ENCODE measurements around the gene CABLES1.
"Not testable (repeated sequence)": the region's sequence is repeated elsewhere in the genome, so short reads cannot be mapped to it uniquely, and the experiment has no call there.

The CABLES1 gene

DNA sequence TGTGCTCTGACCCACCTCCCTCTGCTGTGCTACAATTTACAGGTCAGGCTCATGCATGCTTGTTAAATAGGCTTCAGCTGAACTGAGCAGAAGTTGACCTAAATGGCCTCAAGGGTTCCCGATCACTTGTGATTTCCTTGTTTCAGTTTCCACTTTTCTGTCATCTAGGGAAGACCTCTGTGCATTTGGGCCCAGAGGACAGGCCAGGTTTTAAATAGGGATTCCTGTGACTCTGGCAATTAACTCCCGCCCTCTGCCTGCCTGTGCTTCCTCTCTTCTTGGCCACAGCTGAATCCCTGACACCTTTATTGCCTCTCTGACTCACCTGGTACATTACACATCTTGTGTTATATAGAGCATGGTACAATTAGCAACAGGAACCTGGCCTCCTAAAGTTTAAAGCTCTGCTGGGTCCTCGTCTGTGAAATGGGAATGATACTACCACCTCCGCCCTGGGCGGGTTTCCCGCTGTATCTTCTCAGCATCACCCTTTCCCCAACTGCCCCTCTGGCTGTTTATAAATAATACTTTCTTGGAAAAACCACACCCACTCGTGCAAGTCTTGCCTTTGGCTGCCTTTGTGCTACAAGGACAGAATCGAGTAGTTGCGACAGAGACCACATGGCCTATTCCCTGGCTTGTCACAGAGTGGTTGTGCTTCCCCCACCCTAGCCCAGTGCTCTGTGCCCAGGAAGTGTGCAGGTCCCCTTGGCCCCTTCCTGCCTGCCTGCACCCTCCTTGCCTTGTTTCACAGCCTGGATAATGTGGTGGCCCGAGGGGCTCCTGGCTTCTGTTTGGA lies 7.9 kb downstream of the CABLES1 start:
- DNase-seq, result no peak

DNA sequence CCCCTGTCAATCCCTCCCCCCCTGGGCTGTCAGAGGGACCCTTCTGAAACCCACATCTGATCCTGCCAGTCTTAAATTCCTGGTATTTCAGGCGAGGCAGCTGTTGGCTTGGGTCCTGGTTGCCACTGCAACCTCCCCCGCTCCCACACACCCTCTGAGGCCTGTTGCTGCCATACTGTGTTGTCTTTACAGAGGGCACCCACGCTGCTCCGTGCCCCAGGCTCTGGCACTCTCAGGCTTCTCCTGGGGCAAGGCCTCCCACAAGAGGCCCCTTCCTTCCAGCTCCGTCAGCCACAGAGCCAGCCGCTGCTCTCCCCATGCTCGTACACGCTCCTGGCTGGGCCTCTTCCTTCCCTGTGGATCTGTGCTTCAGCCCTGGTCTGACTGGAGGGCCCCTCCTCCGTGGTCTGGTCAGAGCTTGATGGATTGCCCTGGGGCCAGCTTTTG lies 8.6 kb downstream of the CABLES1 start:
- no peak for DNase-seq

GRCh38 chr18:23144640-23145039 lies 9.4 kb downstream of the CABLES1 start:
- no peak for DNase-seq

- no peak for DNase-seq
These were observed 10.3 kb downstream of the CABLES1 start for GRCh38 chr18:23145621-23146020.

DNA sequence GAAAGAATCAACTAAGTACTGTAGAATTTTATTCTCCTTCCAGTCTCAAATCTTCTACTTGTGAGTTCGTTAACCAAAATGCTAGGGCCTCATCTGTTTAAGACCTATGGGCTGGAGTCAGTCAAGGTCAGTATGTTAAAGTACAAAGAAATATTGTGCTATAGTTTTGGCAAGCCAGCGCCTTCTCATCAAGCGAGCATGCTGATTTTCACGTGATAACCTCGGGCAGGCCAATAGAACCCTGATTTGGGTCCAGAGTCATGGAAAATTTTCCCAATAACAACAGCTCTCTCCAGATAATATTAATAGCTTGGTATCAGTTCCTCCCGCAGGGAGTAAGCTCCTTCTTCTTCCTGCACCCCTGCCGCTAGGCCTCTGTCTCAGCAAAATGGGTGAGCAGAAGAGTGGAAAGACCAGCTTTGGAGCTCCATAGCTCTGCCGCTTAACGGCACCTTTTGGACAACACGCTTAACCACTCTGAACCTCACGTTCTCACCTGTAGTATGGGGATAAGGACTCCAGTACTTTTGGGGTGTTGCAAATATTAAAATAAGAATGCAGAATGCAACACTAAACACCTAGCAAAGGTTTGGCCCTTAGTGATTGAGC lies 11.7 kb downstream of the CABLES1 start:
- no peak for DNase-seq

- DNase-seq, result no peak
These were observed 13.1 kb downstream of the CABLES1 start for GRCh38 chr18:23148382-23148781.

DNA sequence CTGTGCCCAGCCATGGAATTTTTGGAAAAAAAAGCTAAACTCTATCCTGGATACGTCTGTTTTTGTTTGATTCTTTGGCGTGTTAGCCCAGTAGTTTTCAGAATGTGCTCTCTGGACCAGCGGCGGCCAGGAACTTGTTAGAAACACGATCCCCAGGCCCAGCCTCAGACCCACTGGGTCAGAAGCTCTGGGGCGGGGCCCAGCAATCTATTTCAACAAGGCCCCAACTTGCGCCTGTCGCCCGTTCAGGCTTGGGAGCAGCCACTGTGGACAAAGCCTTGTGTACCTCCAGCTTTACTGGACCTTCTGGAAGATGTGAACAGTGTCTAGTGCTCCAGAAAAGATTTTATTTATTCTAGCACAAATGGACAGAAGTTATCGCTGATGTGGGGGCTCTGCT lies 14.3 kb downstream of the CABLES1 start:
- no peak for DNase-seq

GRCh38 chr18:23151414-23152099 lies 16.3 kb downstream of the CABLES1 start:
- no peak for DNase-seq

- no peak for DNase-seq
These were observed 18.7 kb downstream of the CABLES1 start for GRCh38 chr18:23154030-23154429.

- no peak for DNase-seq
These were observed 19.7 kb downstream of the CABLES1 start for GRCh38 chr18:23154823-23155500.

- no peak for DNase-seq
These were observed 20.3 kb downstream of the CABLES1 start for GRCh38 chr18:23155537-23155936.

DNA sequence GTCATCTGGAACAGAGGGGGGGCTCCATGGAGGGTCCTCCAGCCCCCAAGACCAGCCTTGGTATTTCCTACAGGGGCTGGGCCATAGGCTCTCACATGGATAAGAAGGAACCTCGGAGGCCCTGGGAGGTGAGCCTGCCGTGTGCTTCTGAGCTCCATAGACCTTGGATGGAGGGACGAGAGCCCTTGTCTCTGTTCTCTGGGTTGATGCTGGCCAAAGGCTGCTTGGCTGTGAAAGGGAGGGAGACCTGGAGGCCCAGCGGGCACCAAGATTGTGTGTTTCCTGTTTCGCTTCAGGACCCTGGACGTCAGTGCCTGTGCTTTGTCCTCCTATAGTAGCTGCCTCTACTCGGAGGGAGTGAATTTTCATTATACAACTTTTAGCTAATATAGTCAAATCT lies 20.8 kb downstream of the CABLES1 start:
- no peak for DNase-seq

- DNase-seq, result no peak
These were observed 22.8 kb downstream of the CABLES1 start for GRCh38 chr18:23158058-23158457.

DNA sequence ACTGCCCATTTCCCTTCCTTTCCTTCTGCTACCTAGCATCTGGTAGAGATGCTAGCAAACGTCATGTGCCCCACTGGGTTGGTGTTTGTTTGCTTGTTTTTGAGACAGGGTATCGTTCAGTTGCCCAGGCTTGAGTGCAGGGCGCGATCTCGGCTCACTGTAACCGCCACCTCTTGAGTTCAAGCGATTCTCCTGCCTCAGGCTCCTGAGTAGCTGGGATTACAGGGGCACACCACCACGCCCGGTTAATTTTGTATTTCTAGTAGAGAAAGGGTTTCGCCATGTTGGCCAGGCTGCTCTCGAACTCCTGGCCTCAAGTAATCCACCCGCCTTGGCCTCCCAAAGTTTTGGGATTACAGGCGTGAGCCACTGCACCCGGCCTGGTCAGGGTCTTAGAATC lies 23.6 kb downstream of the CABLES1 start:
- not testable (repeated sequence) for DNase-seq

DNA sequence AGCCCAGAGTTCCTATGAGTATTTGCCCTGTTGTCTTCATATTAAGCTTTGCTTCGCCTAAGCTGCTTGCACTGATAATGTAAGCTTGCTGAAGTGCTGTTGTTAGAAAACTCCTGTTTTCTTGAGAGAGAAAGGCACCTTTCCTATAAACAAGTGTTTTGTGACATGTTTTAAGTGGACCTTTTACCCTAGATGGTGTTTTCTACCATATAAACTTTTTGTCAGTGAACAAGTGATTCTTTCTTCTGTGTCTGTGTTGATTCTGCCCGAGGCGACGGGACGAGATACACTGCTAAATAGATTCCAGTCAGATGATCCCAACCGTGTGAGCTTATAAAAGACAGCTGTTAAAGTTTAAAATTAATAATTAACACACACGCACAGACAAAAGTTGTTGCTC lies 24.1 kb downstream of the CABLES1 start:
- DNase-seq, result no peak

- no peak for DNase-seq
These were observed 27.2 kb downstream of the CABLES1 start for GRCh38 chr18:23162473-23162872.

GRCh38 chr18:23163786-23164533 lies 28.7 kb downstream of the CABLES1 start:
- no peak for DNase-seq

DNA sequence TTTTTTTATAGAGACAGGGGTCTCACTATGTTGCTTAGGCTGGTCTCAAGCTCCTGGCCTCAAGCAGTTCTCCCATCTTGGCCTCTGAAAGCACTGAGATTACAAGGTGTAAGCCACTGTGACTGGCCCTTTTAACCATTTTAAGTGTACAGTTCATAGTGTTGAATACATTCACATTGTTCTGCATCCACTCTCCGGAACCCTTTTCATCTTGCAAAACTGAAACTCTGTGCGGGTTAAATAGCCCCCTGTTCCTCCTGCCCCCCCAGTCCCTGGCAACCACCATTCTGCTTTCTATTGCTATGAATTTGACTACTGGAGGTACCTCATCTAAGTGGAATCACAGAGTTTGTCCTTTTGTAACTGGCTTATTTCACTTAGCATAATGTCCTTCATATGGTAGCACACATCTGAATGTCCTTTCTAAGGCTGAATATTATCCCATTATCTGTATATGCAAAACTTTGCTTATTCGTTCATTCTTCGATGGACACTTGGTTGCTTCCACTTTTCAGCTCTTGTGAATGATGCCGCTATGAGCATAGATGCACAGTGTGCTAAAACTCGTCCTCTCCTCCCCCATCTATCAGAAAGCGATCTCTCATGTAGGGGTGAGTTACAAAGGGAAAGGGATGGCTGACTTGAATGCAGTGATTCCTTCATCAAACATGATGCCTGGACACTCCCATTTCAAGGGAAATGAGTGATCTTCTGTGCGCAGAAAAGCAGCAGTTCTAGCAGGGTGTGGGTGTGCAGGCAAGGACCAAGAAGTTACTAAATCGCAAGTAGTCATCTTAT lies 30.2 kb downstream of the CABLES1 start:
- DNase-seq, result no peak

DNA sequence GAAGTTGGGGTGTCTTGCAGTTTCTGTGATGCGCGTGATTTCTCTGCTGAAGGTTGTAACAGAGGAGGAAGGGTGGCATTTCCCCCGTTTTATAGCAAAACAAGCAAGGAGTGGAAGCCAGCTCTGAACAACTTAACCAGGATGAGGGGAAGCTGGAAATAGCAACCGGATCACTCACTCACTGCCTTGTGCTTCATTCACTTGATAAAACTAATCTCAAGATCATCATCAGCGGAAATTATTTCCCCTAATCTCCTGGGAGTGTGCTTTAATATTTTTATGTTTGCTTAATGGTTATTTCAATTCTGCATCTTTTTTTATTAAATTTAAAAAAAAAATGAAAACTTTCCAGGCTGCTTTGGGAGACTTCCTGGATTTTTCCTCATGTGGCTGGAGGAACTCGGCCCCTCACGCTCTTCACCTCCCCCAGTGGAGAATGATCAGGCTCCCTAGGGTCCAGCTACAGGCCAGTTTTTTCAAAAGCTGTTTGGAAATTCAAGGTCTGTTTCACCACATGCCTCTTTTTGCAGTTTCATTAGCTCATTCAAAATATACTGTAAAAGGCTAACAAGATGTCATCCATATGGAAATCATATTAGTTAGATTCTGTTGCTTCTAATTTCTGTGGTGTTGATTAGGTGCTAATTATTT lies 31.7 kb downstream of the CABLES1 start:
- DNase-seq, result no peak

GRCh38 chr18:23169673-23170044 lies 34.4 kb downstream of the CABLES1 start:
- no peak for DNase-seq

- no peak for DNase-seq
These were observed 34.9 kb downstream of the CABLES1 start for GRCh38 chr18:23170137-23170536.

Data from stimulated activated naive CD4-positive, alpha-beta T cell (primary cell).